Psoas muscle (tissue), 8 donors: ENCODE results near the gene DRD4. TPM values are rescaled to one million over a fixed set of nuclear protein-coding genes. Genes with fewer than 3 reads are reported as not detected.
A peak's percentile ranks its signal among the peaks of the same experiment; 100 is the strongest.
"Not testable (repeated sequence)": the region's sequence is repeated elsewhere in the genome, so short reads cannot be mapped to it uniquely, and the experiment has no call there.

Experiments used
- ATAC-seq, 4 donors: fragments of 200-7000 bp; cut with Tn5 transposase; one replicate each; pipeline ENCODE4 v1.9.1; 2020; ENCODE audit warnings: moderate library complexity in 3 of 4, mild to moderate bottlenecking in 2 of 4
- DNase-seq, 2 donors: peaks; one replicate each; pipeline ENCODE4 v3.0.0-alpha.2; 2020
- H3K27ac ChIP-seq: fragments of 200-600 bp; one replicate; pipeline ENCODE4 v1.8.0; 2022
- H3K27me3 ChIP-seq, 3 donors: fragments of 200-600 bp in 1 of 3; one replicate each; pipeline versions ENCODE4 v1.6.1 to v1.8.0; 2013 to 2022; ENCODE audit warnings: low read length in 2 of 3, mild to moderate bottlenecking in 2 of 3, moderate library complexity in 1 of 3; ENCODE audit not compliant: insufficient read depth in 3 of 3
- H3K36me3 ChIP-seq, 2 donors: fragments of 200-600 bp in 1 of 2; one replicate each; pipeline versions ENCODE4 v1.6.1 to v1.8.0; 2013 to 2022; ENCODE audit warnings: low read depth in 1 of 2, mild to moderate bottlenecking in 1 of 2, moderate library complexity in 1 of 2; ENCODE audit not compliant: insufficient read depth in 1 of 2
- H3K4me1 ChIP-seq: fragments of 200-600 bp; one replicate; pipeline ENCODE4 v1.8.0; 2022
- H3K4me3 ChIP-seq: fragments of 200-600 bp; one replicate; pipeline ENCODE4 v1.8.0; 2022; ENCODE audit warnings: mild to moderate bottlenecking
- H3K9me3 ChIP-seq: fragments of 200-600 bp; one replicate; pipeline ENCODE4 v1.8.0; 2022
- CTCF ChIP-seq: fragments of 200-600 bp; IDR thresholded peaks from one replicate; pipeline ENCODE4 v1.8.0; 2022; ENCODE audit warnings: antibody characterized with exemption
- WGBS, 3 donors: extraction: QIAGEN DNeasy Blood & Tissue Kit; methylation state at CpG; one replicate each; pipeline versions ENCODE4 v1.1.6 to v1.1.7; 2013; 5-methylcytosine and 5-hydroxymethylcytosine counted together
- intact Hi-C, 2 donors: fragments of 100-400 bp; cut with DNase I; formaldehyde crosslinking; loops; one replicate each; pipeline versions ENCODE4 v1.11.0 to v1.14.2; 2022
- polyA plus RNA-seq, 3 donors: library from polyadenylated mRNA; stranded (reverse); fragments of 200-250 nt; gene quantifications; one replicate each; pipeline ENCODE4 v1.2.3, GENCODE V29; 2013
- total RNA-seq, 4 donors: library from RNA; stranded (reverse); fragmentation: NEBNext Ultra II Directional in 2 of 4; extraction: Animal tissue kit (Norgen Biotek cat#: 25700) in 2 of 4; gene quantifications; one replicate each; pipeline versions ENCODE4 v1.2.1 to v1.2.4, GENCODE V29; 2021 to 2023
- donor health status: healthy with polysubstance abuse.
- donor health status: DM: no; HTN: no; CAD: no; lungs with moderate emphysema.
- donor health status: Bipolar disorder and iron deficiency.
- donor health status: healthy.
- donor health status: DM: yes; HTN: yes; CAD: no.
- donor health status: DM: no; HTN: no; CAD: no.
- donor health status: DM: no; HTN: no; CAD: no.
- donor health status: DM: yes; HTN: yes; CAD: no.

DRD4 gene
- total and polyA plus RNA-seq, 7 donors: 0.14 to 1.2 (median 0.55) TPM; not detected in 2

GRCh38 chr11:686451-687243 lies 49.6 kb downstream of the DRD4 start:
- ATAC-seq (no peak), DNase-seq (peak in 1 of 2 donors; percentile 28)
- intact Hi-C loops: no loop called here
- Histone ChIP-seq H3K9me3 (no peaks in the 10 kb centered on the region), H3K4me1 (no peaks in the 10 kb centered on the region), H3K27ac (no peak overlapping the region), H3K27me3 (no peaks in the 10 kb centered on the region), H3K36me3 (peaks cover 4 to 80% of the 10 kb centered on the region in 2 donors), H3K4me3 (no peak overlapping the region)
- WGBS, 3 donors: 88 to 92% (median 90%) methylated on average over 30 of the region's 30 CpGs
- no peak for TF ChIP-seq CTCF

GRCh38 chr11:687751-688150 lies 50.7 kb downstream of the DRD4 start:
- no peaks in the 10 kb centered on the region for H3K9me3 ChIP-seq
- H3K36me3 ChIP-seq: peaks cover 4 to 74% of the 10 kb centered on the region in 2 donors
- no peak for ATAC-seq
- DNase-seq: no peak
- 88 to 91% (median 89%) methylated on average over 13 of the region's 13 CpGs for WGBS, 3 donors
- no peak for TF ChIP-seq CTCF
- H3K4me1 ChIP-seq: peaks cover under 1% of the 10 kb centered on the region
- H3K27me3 ChIP-seq: no peaks in the 10 kb centered on the region
- H3K27ac ChIP-seq: no peak overlapping the region
- intact Hi-C loops: no loop called here
- H3K4me3 ChIP-seq: no peak overlapping the region

GRCh38 chr11:688681-689080 lies 51.6 kb downstream of the DRD4 start:
- H3K9me3 ChIP-seq: no peaks in the 10 kb centered on the region
- no peak overlapping the region for H3K27ac ChIP-seq
- no peak for TF ChIP-seq CTCF
- H3K27me3 ChIP-seq: no peaks in the 10 kb centered on the region
- intact Hi-C loops: no loop called here
- H3K4me3 ChIP-seq: no peak overlapping the region
- H3K4me1 ChIP-seq: peaks cover 9% of the 10 kb centered on the region
- ATAC-seq (no peak), DNase-seq (no peak)
- 83 to 91% (median 86%) methylated on average over 9 of the region's 9 CpGs for WGBS, 3 donors
- H3K36me3 ChIP-seq: peaks cover 4 to 65% of the 10 kb centered on the region in 2 donors

- no peak overlapping the region for H3K4me3 ChIP-seq
- TF ChIP-seq CTCF: no peak
- H3K4me1 ChIP-seq: peaks cover 12% of the 10 kb centered on the region
- 86 to 93% (median 92%) methylated on average over 7 of the region's 7 CpGs for WGBS, 3 donors
- no peaks in the 10 kb centered on the region for H3K27me3 ChIP-seq
- peaks cover 4 to 55% of the 10 kb centered on the region in 2 donors for H3K36me3 ChIP-seq
- DNase-seq (no peak), ATAC-seq (no peak)
- intact Hi-C loops: loop anchor here in 1 of 2 donors (10.0 kb wide), 1 partner anchor 115 kb away; the partner anchor contains the start of gene PHRF1
- H3K9me3 ChIP-seq: no peaks in the 10 kb centered on the region
- H3K27ac ChIP-seq: no peak overlapping the region
Measured at GRCh38 chr11:689625-690024, 52.6 kb downstream of the DRD4 start.

GRCh38 chr11:690244-690643 lies 53.2 kb downstream of the DRD4 start:
- WGBS, 3 donors: 91 to 94% (median 92%) methylated on average over 3 of the region's 3 CpGs
- ATAC-seq, H3K9me3 ChIP-seq, DNase-seq, H3K27me3 ChIP-seq, H3K27ac ChIP-seq, H3K4me3 ChIP-seq: not testable (repeated sequence)
- peaks cover 12% of the 10 kb centered on the region for H3K4me1 ChIP-seq
- intact Hi-C loops: loop anchor here in 1 of 2 donors (10.0 kb wide), 1 partner anchor 115 kb away; the partner anchor contains the start of gene PHRF1
- peaks cover 4 to 49% of the 10 kb centered on the region in 2 donors for H3K36me3 ChIP-seq

Other genes with a start within 250 kb of the DRD4 start
- gene PKP3, start 243.1 kb upstream of the DRD4 start, total RNA-seq: under 1 TPM in 3 of 4 donors, not detected in 1; 0.15 to 0.75 (median 0.25) TPM
- gene PKP3, start 243.1 kb upstream of the DRD4 start, polyA plus RNA-seq: under 1 TPM in 2 of 3 donors, not detected in 1; 0.10 to 0.13 TPM
- 10 to 100 TPM in 3 of 4 donors, 1 to 10 TPM in 1; 9.9 to 15.9 (median 10.8) TPM for gene SIGIRR, start 222.3 kb upstream of the DRD4 start, total RNA-seq
- gene SIGIRR, start 222.3 kb upstream of the DRD4 start, polyA plus RNA-seq: 10 to 100 TPM; 19.2 to 28.1 (median 20.3) TPM
- under 1 TPM in 3 of 4 donors, not detected in 1; 0.09 to 0.59 (median 0.46) TPM for gene ANO9, start 195.3 kb upstream of the DRD4 start, total RNA-seq
- under 1 TPM; 0.10 to 0.15 (median 0.10) TPM for gene ANO9, start 195.3 kb upstream of the DRD4 start, polyA plus RNA-seq
- gene PTDSS2, start 187.0 kb upstream of the DRD4 start, total RNA-seq: 10 to 100 TPM; 15.8 to 21.1 (median 20.3) TPM
- 10 to 100 TPM; 11.8 to 26.0 (median 15.4) TPM for gene PTDSS2, start 187.0 kb upstream of the DRD4 start, polyA plus RNA-seq
- 100 to 1,000 TPM; 103 to 145 (median 113) TPM for gene RNH1, start 130.0 kb upstream of the DRD4 start, total RNA-seq
- gene RNH1, start 130.0 kb upstream of the DRD4 start, polyA plus RNA-seq: 100 to 1,000 TPM; 105 to 181 (median 105) TPM
- 10 to 100 TPM; 43.6 to 74.7 (median 53.9) TPM for gene HRAS, start 101.7 kb upstream of the DRD4 start, total RNA-seq
- 10 to 100 TPM; 53.9 to 76.2 (median 66.3) TPM for gene HRAS, start 101.7 kb upstream of the DRD4 start, polyA plus RNA-seq
- under 1 TPM; 0.30 to 0.84 (median 0.55) TPM for gene LRRC56, start 99.7 kb upstream of the DRD4 start, total RNA-seq
- under 1 TPM in 2 of 3 donors, not detected in 1; 0.39 to 0.61 TPM for gene LRRC56, start 99.7 kb upstream of the DRD4 start, polyA plus RNA-seq
- gene LMNTD2, start 76.5 kb upstream of the DRD4 start, total RNA-seq: under 1 TPM in 2 of 4 donors, not detected in 2; 0.25 to 0.27 TPM
- under 1 TPM; 0.04 to 0.12 (median 0.09) TPM for gene LMNTD2, start 76.5 kb upstream of the DRD4 start, polyA plus RNA-seq
- 1 to 10 TPM in 1 of 4 donors, under 1 TPM in 2, not detected in 1; 0.78 to 1.2 (median 0.84) TPM for gene RASSF7, start 76.3 kb upstream of the DRD4 start, total RNA-seq
- 1 to 10 TPM in 1 of 3 donors, under 1 TPM in 2; 0.65 to 1.4 (median 1.00) TPM for gene RASSF7, start 76.3 kb upstream of the DRD4 start, polyA plus RNA-seq
- gene PHRF1, start 60.8 kb upstream of the DRD4 start, total RNA-seq: 10 to 100 TPM; 19.8 to 31.2 (median 25.0) TPM
- gene PHRF1, start 60.8 kb upstream of the DRD4 start, polyA plus RNA-seq: 10 to 100 TPM; 11.7 to 19.5 (median 13.5) TPM
- gene IRF7, start 21.3 kb upstream of the DRD4 start, total RNA-seq: 10 to 100 TPM in 3 of 4 donors, 1 to 10 TPM in 1; 7.5 to 23.1 (median 15.2) TPM
- 10 to 100 TPM in 2 of 3 donors, 1 to 10 TPM in 1; 9.4 to 13.2 (median 12.9) TPM for gene IRF7, start 21.3 kb upstream of the DRD4 start, polyA plus RNA-seq
- under 1 TPM in 1 of 4 donors, not detected in 3; 0.20 TPM for gene CDHR5, start 12.3 kb upstream of the DRD4 start, total RNA-seq
- under 1 TPM in 2 of 3 donors, not detected in 1; 0.07 to 0.34 TPM for gene CDHR5, start 12.3 kb upstream of the DRD4 start, polyA plus RNA-seq
- 1 to 10 TPM in 2 of 4 donors, under 1 TPM in 1, not detected in 1; 0.89 to 4.8 (median 1.8) TPM for gene SCT, start 10.1 kb upstream of the DRD4 start, total RNA-seq
- under 1 TPM in 1 of 3 donors, not detected in 2; 0.44 TPM for gene SCT, start 10.1 kb upstream of the DRD4 start, polyA plus RNA-seq
- gene DEAF1, start 58.0 kb downstream of the DRD4 start, total RNA-seq: 10 to 100 TPM; 15.0 to 30.0 (median 21.0) TPM
- 10 to 100 TPM; 12.5 to 18.1 (median 15.3) TPM for gene DEAF1, start 58.0 kb downstream of the DRD4 start, polyA plus RNA-seq
- 10 to 100 TPM in 2 of 4 donors, 1 to 10 TPM in 2; 5.9 to 15.7 (median 9.7) TPM for gene TMEM80, start 58.5 kb downstream of the DRD4 start, total RNA-seq
- gene TMEM80, start 58.5 kb downstream of the DRD4 start, polyA plus RNA-seq: 10 to 100 TPM in 2 of 3 donors, 1 to 10 TPM in 1; 7.4 to 16.3 (median 10.1) TPM
- 1 to 10 TPM in 3 of 4 donors, under 1 TPM in 1; 0.89 to 3.1 (median 1.5) TPM for gene EPS8L2, start 69.0 kb downstream of the DRD4 start, total RNA-seq
- gene EPS8L2, start 69.0 kb downstream of the DRD4 start, polyA plus RNA-seq: under 1 TPM; 0.47 to 0.63 (median 0.56) TPM
- 100 to 1,000 TPM in 1 of 4 donors, 10 to 100 TPM in 3; 77.7 to 140 (median 81.8) TPM for gene TALDO1, start 110.2 kb downstream of the DRD4 start, total RNA-seq
- 10 to 100 TPM; 58.7 to 77.6 (median 65.9) TPM for gene TALDO1, start 110.2 kb downstream of the DRD4 start, polyA plus RNA-seq
- gene GATD1, start 140.2 kb downstream of the DRD4 start, total RNA-seq: 10 to 100 TPM; 13.6 to 32.6 (median 22.2) TPM
- 10 to 100 TPM; 11.0 to 20.9 (median 17.7) TPM for gene GATD1, start 140.2 kb downstream of the DRD4 start, polyA plus RNA-seq
- gene CEND1, start 152.8 kb downstream of the DRD4 start, total RNA-seq: under 1 TPM in 1 of 4 donors, not detected in 3; 0.22 TPM
- gene CEND1, start 152.8 kb downstream of the DRD4 start, polyA plus RNA-seq: under 1 TPM; 0.09 to 0.33 (median 0.11) TPM
- gene SLC25A22, start 161.0 kb downstream of the DRD4 start, total RNA-seq: 1 to 10 TPM; 1.5 to 2.9 (median 2.2) TPM
- 1 to 10 TPM in 1 of 3 donors, under 1 TPM in 2; 0.49 to 4.3 (median 0.56) TPM for gene SLC25A22, start 161.0 kb downstream of the DRD4 start, polyA plus RNA-seq
- gene PIDD1, start 168.0 kb downstream of the DRD4 start, total RNA-seq: 10 to 100 TPM in 3 of 4 donors, 1 to 10 TPM in 1; 8.7 to 13.8 (median 10.4) TPM
- 10 to 100 TPM in 2 of 3 donors, 1 to 10 TPM in 1; 9.4 to 16.2 (median 10.9) TPM for gene PIDD1, start 168.0 kb downstream of the DRD4 start, polyA plus RNA-seq
- gene RPLP2, start 172.7 kb downstream of the DRD4 start, total RNA-seq: 1,000 to 10,000 TPM; 1,082 to 1,565 (median 1,354) TPM
- gene RPLP2, start 172.7 kb downstream of the DRD4 start, polyA plus RNA-seq: 1,000 to 10,000 TPM in 1 of 3 donors, 100 to 1,000 TPM in 2; 779 to 1,781 (median 798) TPM
- 100 to 1,000 TPM; 125 to 247 (median 175) TPM for gene PNPLA2, start 181.6 kb downstream of the DRD4 start, total RNA-seq
- gene PNPLA2, start 181.6 kb downstream of the DRD4 start, polyA plus RNA-seq: 10 to 100 TPM; 64.8 to 87.9 (median 83.8) TPM
- gene CRACR2B, start 190.7 kb downstream of the DRD4 start, total RNA-seq: 1 to 10 TPM; 2.4 to 8.9 (median 4.1) TPM
- 1 to 10 TPM; 1.9 to 6.4 (median 2.8) TPM for gene CRACR2B, start 190.7 kb downstream of the DRD4 start, polyA plus RNA-seq
- 100 to 1,000 TPM; 149 to 175 (median 161) TPM for gene CD151, start 195.7 kb downstream of the DRD4 start, total RNA-seq
- 100 to 1,000 TPM; 158 to 358 (median 224) TPM for gene CD151, start 195.7 kb downstream of the DRD4 start, polyA plus RNA-seq
- gene POLR2L, start 205.3 kb downstream of the DRD4 start, total RNA-seq: 100 to 1,000 TPM; 113 to 205 (median 156) TPM
- 100 to 1,000 TPM; 114 to 178 (median 176) TPM for gene POLR2L, start 205.3 kb downstream of the DRD4 start, polyA plus RNA-seq
- 10 to 100 TPM; 13.9 to 22.1 (median 16.8) TPM for gene TSPAN4, start 205.6 kb downstream of the DRD4 start, total RNA-seq
- 10 to 100 TPM; 11.4 to 38.5 (median 25.1) TPM for gene TSPAN4, start 205.6 kb downstream of the DRD4 start, polyA plus RNA-seq